ENCODE measurements around the gene PSMB3.
"Not testable (repeated sequence)": the region's sequence is repeated elsewhere in the genome, so short reads cannot be mapped to it uniquely, and the experiment has no call there.

PSMB3 gene

DNA sequence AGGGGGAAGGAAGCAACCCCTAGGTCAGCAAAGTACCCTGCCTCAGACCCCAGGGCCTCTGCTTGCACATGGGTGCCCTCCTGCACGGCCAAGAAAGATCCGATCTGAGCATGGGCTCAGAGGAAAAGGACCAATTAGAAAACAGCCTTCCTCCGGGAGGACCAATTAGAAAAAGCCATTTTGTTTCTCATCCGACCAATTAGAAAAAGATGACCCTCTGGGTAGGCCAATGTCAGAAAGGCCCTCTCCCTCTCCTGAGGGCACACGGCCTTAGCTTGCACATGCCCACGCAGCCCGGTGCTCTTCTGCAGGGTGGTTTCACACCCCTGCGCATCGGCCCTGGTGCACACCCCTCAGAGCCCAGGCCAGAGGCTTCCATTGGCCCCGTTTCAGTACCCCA lies 27.5 kb upstream of the PSMB3 start:
- no peaks in the 10 kb centered on the region for H3K27me3 ChIP-seq (ENCODE audit: insufficient read depth, low read depth)
- peaks cover 6% of the 10 kb centered on the region for H3K4me1 ChIP-seq (ENCODE audit: low read depth, poor library complexity, severe bottlenecking)
- no peaks in the 10 kb centered on the region for H4K20me1 ChIP-seq (ENCODE audit: insufficient read depth)
- H3K4me3 ChIP-seq (IDR thresholded peaks at IDR 0.05; ENCODE audit: insufficient read depth, low read depth, low read length), result no peak overlapping the region
- no peak overlapping the region for H3K4me2 ChIP-seq
- no peaks in the 10 kb centered on the region for H3K79me2 ChIP-seq (ENCODE audit: insufficient read depth, low read depth)
- TF ChIP-seq, protein P1, sequence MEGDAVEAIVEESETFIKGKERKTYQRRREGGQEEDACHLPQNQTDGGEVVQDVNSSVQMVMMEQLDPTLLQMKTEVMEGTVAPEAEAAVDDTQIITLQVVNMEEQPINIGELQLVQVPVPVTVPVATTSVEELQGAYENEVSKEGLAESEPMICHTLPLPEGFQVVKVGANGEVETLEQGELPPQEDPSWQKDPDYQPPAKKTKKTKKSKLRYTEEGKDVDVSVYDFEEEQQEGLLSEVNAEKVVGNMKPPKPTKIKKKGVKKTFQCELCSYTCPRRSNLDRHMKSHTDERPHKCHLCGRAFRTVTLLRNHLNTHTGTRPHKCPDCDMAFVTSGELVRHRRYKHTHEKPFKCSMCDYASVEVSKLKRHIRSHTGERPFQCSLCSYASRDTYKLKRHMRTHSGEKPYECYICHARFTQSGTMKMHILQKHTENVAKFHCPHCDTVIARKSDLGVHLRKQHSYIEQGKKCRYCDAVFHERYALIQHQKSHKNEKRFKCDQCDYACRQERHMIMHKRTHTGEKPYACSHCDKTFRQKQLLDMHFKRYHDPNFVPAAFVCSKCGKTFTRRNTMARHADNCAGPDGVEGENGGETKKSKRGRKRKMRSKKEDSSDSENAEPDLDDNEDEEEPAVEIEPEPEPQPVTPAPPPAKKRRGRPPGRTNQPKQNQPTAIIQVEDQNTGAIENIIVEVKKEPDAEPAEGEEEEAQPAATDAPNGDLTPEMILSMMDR (conservative IDR thresholded peaks at IDR 0.05; ENCODE audit: low read depth, low read length), result no peak
- H3K9ac ChIP-seq, result no peak overlapping the region
- no peak overlapping the region for H2AFZ ChIP-seq (ENCODE audit: low read depth)
- no peaks in the 10 kb centered on the region for H3K36me3 ChIP-seq (ENCODE audit: insufficient read depth)
- no peak overlapping the region for H3K27ac ChIP-seq

DNA sequence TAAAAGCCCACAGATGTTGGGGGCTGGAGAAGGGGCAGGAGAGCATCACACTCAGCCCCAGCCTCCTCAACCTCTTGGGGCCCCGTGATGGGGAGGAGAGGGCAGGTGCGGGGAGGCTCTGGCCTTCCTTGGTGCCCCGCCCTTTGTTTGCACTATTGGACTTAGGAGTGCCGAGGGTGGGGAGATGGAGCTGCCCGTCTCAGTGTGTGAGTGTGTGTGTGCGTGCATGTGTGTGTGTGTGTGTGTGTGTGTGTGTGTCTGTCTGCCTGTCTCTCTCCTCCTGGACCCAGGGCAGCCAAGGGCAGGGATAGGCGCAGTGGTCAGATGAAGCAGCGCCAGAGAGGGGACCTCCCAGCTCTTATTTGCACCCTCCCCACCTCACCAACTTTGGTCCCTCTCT lies 26.4 kb upstream of the PSMB3 start:
- not testable (repeated sequence) for H3K27me3 ChIP-seq (ENCODE audit: insufficient read depth, low read depth); H3K4me3 ChIP-seq (IDR thresholded peaks at IDR 0.05; ENCODE audit: insufficient read depth, low read depth, low read length); H4K20me1 ChIP-seq (ENCODE audit: insufficient read depth); H3K79me2 ChIP-seq (ENCODE audit: insufficient read depth, low read depth); H3K27ac ChIP-seq; H2AFZ ChIP-seq (ENCODE audit: low read depth); H3K36me3 ChIP-seq (ENCODE audit: insufficient read depth); H3K4me1 ChIP-seq (ENCODE audit: low read depth, poor library complexity, severe bottlenecking); H3K9ac ChIP-seq; H3K4me2 ChIP-seq

DNA sequence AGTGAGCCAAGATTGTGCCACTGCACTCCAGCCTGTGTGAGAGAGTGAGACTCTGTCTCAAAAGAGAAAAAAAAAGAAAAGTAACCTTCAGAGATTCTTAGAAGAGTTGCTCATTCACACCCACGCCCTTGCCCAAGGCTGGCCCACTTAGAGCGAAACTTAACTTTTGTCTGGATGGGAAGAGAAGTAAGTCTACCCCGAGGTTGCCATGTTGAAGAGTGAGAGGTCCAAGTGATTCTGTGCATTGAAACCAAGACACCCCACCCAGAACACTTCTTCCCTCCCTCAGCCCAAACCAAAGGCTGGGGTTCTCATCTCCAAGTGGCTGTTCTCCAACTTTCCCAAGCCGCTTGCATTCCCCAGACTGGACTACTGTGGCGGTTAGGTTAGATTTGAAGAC lies 24.8 kb upstream of the PSMB3 start:
- Histone ChIP-seq H3K4me2 (no peak overlapping the region), H3K4me3 (IDR thresholded peaks at IDR 0.05; ENCODE audit: insufficient read depth, low read depth, low read length) (no peak overlapping the region), H4K20me1 (ENCODE audit: insufficient read depth) (no peaks in the 10 kb centered on the region)

DNA sequence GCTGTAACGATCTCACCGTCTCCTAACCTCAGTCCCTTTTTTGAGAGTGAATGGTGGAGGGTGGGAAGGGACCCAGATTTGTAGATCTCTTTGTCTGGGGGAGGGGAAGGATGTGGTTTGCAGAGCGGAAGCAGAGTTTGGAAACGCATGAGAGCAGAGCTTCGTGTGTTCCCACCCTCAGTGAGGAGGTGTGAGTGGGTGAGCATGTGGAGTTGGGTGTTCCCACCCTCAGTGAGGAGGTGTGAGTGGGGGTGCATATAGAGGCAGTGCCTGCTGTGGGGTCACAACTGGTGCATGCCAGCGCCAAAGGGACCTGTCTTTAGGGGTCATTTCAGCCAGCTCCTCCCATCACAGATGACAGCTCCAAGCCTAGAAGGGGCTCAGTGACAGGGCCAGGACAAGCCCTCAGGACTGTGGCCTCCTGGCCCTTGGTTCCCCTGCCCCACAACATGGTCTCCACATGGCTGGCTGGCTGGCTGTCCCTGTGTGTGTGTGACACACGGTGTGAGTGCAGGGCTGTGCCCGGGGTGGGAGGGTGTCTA lies 24.2 kb upstream of the PSMB3 start:
- Histone ChIP-seq H3K36me3 (ENCODE audit: insufficient read depth) (no peaks in the 10 kb centered on the region), H3K79me2 (ENCODE audit: insufficient read depth, low read depth) (peaks cover 12% of the 10 kb centered on the region; the same call in 1 of the 2 replicates), H4K20me1 (ENCODE audit: insufficient read depth) (no peaks in the 10 kb centered on the region), H3K27me3 (ENCODE audit: insufficient read depth, low read depth) (no peaks in the 10 kb centered on the region), H3K27ac (no peak overlapping the region), H2AFZ (ENCODE audit: low read depth) (no peak overlapping the region), H3K4me2 (no peak overlapping the region), H3K9ac (no peak overlapping the region), H3K4me1 (ENCODE audit: low read depth, poor library complexity, severe bottlenecking) (peaks cover 18% of the 10 kb centered on the region), H3K4me3 (IDR thresholded peaks at IDR 0.05; ENCODE audit: insufficient read depth, low read depth, low read length) (no peak overlapping the region)
- TF ChIP-seq, protein P1 (conservative IDR thresholded peaks at IDR 0.05; ENCODE audit: low read depth, low read length), result no peak

More for the DNA sequence above, 24.8 kb upstream of the PSMB3 start:
- Histone ChIP-seq H3K27ac (no peak overlapping the region), H3K4me1 (ENCODE audit: low read depth, poor library complexity, severe bottlenecking) (peaks cover 18% of the 10 kb centered on the region), H3K36me3 (ENCODE audit: insufficient read depth) (no peaks in the 10 kb centered on the region), H3K79me2 (ENCODE audit: insufficient read depth, low read depth) (peaks cover 12% of the 10 kb centered on the region; the same call in 1 of the 2 replicates), H3K9ac (no peak overlapping the region), H2AFZ (ENCODE audit: low read depth) (no peak overlapping the region), H3K27me3 (ENCODE audit: insufficient read depth, low read depth) (no peaks in the 10 kb centered on the region)
- TF ChIP-seq, protein P1 (conservative IDR thresholded peaks at IDR 0.05; ENCODE audit: low read depth, low read length), result no peak

DNA sequence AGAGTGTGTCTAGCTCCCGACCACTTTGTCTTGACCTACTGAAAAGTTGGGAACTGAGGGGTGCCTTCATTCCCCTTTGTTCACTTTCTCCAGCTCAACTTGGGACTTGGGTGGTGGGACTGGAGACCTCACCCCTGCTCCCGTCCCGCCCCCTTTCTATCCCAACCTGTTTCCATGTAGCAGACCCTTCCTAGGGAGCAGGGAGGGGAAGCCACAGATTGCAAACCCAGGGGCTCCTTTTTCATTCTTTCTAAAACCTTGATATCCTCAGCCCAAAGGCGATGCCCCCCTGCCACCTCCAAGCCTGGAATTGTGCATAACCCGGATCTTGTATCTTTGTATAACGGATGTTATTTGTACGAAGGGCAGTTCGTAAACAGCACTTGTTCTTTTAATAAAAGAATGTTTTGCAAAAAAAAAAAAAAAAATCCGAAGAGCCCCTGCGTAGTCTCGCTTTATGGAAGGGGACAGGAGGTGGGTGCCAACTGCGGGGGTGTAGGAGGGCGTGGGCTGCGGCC lies 23.1 kb upstream of the PSMB3 start:
- H3K79me2 ChIP-seq (ENCODE audit: insufficient read depth, low read depth), result peaks cover 12% of the 10 kb centered on the region; the same call in 1 of the 2 replicates
- peak overlapping the region; percentile 74 for H3K4me2 ChIP-seq
- H3K4me3 ChIP-seq (IDR thresholded peaks at IDR 0.05; ENCODE audit: insufficient read depth, low read depth, low read length), result no peak overlapping the region
- TF ChIP-seq, protein P1 (conservative IDR thresholded peaks at IDR 0.05; ENCODE audit: low read depth, low read length), result no peak; the same call in 1 of the 2 replicates
- H3K9ac ChIP-seq, result peak overlapping the region; percentile 34; the same call in 1 of the 2 replicates
- H3K36me3 ChIP-seq (ENCODE audit: insufficient read depth), result no peaks in the 10 kb centered on the region
- peaks cover 18% of the 10 kb centered on the region for H3K4me1 ChIP-seq (ENCODE audit: low read depth, poor library complexity, severe bottlenecking)
- H3K27ac ChIP-seq, result no peak overlapping the region
- no peaks in the 10 kb centered on the region for H4K20me1 ChIP-seq (ENCODE audit: insufficient read depth)
- 0 out of 2 replicates have a peak overlapping the region, but pooled peaks have one; percentile 24 for H2AFZ ChIP-seq (ENCODE audit: low read depth)
- no peaks in the 10 kb centered on the region for H3K27me3 ChIP-seq (ENCODE audit: insufficient read depth, low read depth)
